Kidney (tissue), 14 donors: ENCODE data around the gene PALM. TPM values are rescaled to one million over a fixed set of nuclear protein-coding genes. Genes with fewer than 3 reads are reported as not detected.

Source experiments
- DNase-seq, 5 donors: peaks; one replicate each; pipeline ENCODE4 v3.0.0-alpha.2; 2013 to 2020
- FAIRE-seq: peaks from 2 replicates; lab custom pipeline; 2012; peaks lifted over from hg19 to GRCh38; lab: Jason Lieb, UNC
- H3K27ac ChIP-seq, 2 donors: one replicate each; pipeline ENCODE4 v1.7.0; 2013; ENCODE audit warnings: low read depth in 2 of 2, low read length in 2 of 2, inconsistent platforms in 1 of 2
- H3K27me3 ChIP-seq: one replicate; pipeline ENCODE4 v1.7.1; 2013; ENCODE audit warnings: low read length, inconsistent platforms; ENCODE audit not compliant: control insufficient read depth, insufficient read depth
- H3K36me3 ChIP-seq, 3 donors: one replicate each; pipeline versions ENCODE4 v1.7.0 to v1.7.1; 2013; ENCODE audit warnings: low read length in 3 of 3, control low read depth in 1 of 3, inconsistent platforms in 1 of 3; ENCODE audit not compliant: insufficient read depth in 3 of 3, control insufficient read depth in 2 of 3
- H3K4me1 ChIP-seq, 3 donors: one replicate each; pipeline versions ENCODE4 v1.7.0 to v1.7.1; 2013; ENCODE audit warnings: low read length in 3 of 3, inconsistent platforms in 1 of 3, low read depth in 1 of 3; ENCODE audit not compliant: control insufficient read depth in 2 of 3, insufficient read depth in 2 of 3
- H3K4me3 ChIP-seq, 3 donors: one replicate each; pipeline versions ENCODE4 v1.7.0 to v1.8.1; 2013; ENCODE audit warnings: low read length in 3 of 3, control low read depth in 1 of 3, inconsistent platforms in 1 of 3
- H3K9ac ChIP-seq, 3 donors: one replicate each; pipeline versions ENCODE4 v1.7.0 to v1.7.1; 2013; ENCODE audit warnings: low read length in 3 of 3, control low read depth in 1 of 3, inconsistent platforms in 1 of 3
- H3K9me3 ChIP-seq, 3 donors: one replicate each; pipeline versions ENCODE4 v1.7.0 to v1.7.1; 2013; ENCODE audit warnings: low read length in 3 of 3, control low read depth in 1 of 3, inconsistent platforms in 1 of 3; ENCODE audit not compliant: control insufficient read depth in 2 of 3, insufficient read depth in 1 of 3
- intact Hi-C: fragments of 100-400 bp; cut with DNase I; formaldehyde crosslinking; loops from one replicate; pipeline ENCODE4 v1.11.1; 2022
- polyA plus RNA-seq: library from polyadenylated mRNA; stranded (reverse); fragments of 350-450 nt; fragmentation: Illumina TruSeq; extraction: RNeasy Lipid Tissue Mini Kit (QIAGEN cat#74804); gene quantifications from one replicate; pipeline ENCODE4 v1.2.3, GENCODE V29; 2014; ENCODE audit warnings: low read depth, low replicate concordance; ENCODE audit not compliant: insufficient read depth
- total RNA-seq: library from RNA; stranded (reverse); fragmentation: NEBNext Ultra II Directional; extraction: Animal tissue kit (Norgen Biotek cat#: 25700); gene quantifications from one replicate; pipeline ENCODE4 v1.2.1, GENCODE V29; 2021
- TF ChIP-seq, protein P1 (sequence below): IDR thresholded peaks from 3 replicates; pipeline ENCODE4 v1.5.1; 2012; ENCODE audit warnings: mild to moderate bottlenecking, moderate library complexity, borderline replicate concordance; ENCODE audit not compliant: insufficient read depth; ENCODE audit errors: extremely low read depth
- donor health status: control.
- donor health status: control.
- donor health status: control.
- donor health status: control.
- donor health status: control.
- donor health status: DM: yes; HTN: yes; CAD: no.
- donor health status: Normal renal cell carcinoma (clear cell type).

PALM gene
- total and polyA plus RNA-seq, 2 donors from 2014 or later: 49.4 to 92.3 TPM

DNA sequence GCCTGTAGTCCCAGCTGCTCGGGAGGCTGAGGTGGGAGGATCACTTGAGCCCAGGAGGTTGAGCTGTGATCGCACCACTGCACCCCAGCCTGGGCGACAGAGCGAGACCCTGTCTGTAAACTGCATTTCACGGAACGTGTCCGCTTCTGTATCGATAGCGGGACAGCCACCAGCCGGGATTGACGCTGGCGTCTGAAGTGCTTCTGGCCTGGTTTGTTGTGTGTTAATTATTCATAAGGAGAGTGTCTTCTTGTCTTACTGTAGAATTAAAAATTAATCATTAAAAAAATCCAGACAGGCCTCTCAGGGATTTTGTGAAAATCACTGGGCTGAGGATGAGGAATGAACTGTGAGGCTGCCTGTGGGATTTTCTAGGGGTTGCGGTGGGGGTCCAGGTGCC is 26.0 kb downstream of the PALM start:
- Histone ChIP-seq H3K9me3 (no peaks in the 10 kb centered on the region), H3K27ac (peak overlapping the region in 1 of 2 donors; percentile 43), H3K9ac (no peak overlapping the region), H3K27me3 (no peaks in the 10 kb centered on the region), H3K4me1 (peaks cover 0 to 7% (median 0%) of the 10 kb centered on the region in 3 donors), H3K4me3 (peak overlapping the region in 1 of 3 donors; percentile 29), H3K36me3 (no peaks in the 10 kb centered on the region)
- FAIRE-seq (no peak), DNase-seq (peak in 1 of 5 donors; percentile 54)
- TF ChIP-seq, protein P1, sequence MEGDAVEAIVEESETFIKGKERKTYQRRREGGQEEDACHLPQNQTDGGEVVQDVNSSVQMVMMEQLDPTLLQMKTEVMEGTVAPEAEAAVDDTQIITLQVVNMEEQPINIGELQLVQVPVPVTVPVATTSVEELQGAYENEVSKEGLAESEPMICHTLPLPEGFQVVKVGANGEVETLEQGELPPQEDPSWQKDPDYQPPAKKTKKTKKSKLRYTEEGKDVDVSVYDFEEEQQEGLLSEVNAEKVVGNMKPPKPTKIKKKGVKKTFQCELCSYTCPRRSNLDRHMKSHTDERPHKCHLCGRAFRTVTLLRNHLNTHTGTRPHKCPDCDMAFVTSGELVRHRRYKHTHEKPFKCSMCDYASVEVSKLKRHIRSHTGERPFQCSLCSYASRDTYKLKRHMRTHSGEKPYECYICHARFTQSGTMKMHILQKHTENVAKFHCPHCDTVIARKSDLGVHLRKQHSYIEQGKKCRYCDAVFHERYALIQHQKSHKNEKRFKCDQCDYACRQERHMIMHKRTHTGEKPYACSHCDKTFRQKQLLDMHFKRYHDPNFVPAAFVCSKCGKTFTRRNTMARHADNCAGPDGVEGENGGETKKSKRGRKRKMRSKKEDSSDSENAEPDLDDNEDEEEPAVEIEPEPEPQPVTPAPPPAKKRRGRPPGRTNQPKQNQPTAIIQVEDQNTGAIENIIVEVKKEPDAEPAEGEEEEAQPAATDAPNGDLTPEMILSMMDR: no peak
- intact Hi-C loops: no loop called here

DNA sequence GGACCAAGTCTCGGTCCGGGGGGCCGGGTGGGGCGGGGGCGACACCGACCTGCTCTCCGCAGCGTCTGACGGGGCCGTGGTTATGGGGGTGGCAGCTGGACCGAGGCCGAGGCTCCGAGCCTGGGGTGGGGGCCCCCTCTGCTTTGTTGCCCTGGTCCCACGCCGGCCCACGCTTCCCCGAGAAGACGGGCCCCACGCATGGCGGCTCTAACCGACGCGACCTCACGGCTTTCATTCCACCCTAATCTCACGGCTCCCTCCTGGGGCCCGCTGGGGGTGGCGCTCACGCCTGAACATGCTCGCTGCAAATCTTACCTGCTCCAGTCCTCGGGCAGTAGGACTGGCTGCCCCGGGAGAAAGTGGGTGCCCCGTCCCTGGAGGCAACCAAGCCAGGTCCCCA is 27.4 kb downstream of the PALM start:
- Histone ChIP-seq H3K36me3 (no peaks in the 10 kb centered on the region), H3K4me3 (peak overlapping the region in 1 of 3 donors; percentile 51), H3K9me3 (no peaks in the 10 kb centered on the region), H3K4me1 (peaks cover 0 to 11% (median 0%) of the 10 kb centered on the region in 3 donors), H3K27ac (peak overlapping the region in 1 of 2 donors; percentile 32), H3K27me3 (no peaks in the 10 kb centered on the region), H3K9ac (peak overlapping the region in 1 of 3 donors; percentile 19)
- FAIRE-seq: no peak
- intact Hi-C loops: no loop called here
- TF ChIP-seq, protein P1: no peak
- no peak for DNase-seq

DNA sequence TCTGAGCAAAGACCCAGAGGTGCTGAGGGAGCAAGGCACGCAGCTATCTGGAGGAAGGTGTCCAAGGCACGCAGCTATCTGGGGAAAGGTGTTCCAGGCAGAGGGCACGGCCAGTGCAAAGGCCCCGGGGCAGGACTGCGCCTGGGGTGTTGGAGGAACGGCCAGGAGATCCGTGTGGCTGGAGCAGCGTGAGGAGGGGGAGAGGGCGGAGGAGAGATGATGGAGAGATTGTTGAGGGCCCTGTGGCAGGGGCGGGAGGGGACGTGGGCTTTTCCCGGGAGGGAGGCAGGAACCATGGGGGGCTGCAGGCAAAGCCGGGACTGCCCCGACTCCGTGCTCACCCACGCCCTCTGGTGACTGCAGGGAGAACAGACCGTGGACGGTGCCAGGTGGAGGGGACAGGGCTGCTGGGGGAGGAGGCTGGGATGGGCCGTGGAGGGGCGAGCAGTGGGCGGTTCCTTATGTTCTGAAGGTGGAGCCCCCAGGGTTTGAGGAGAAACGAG is 28.9 kb downstream of the PALM start:
- DNase-seq (peak in 3 of 5 donors; percentile 55 to 78 (median 70)), FAIRE-seq (no peak)
- no peak overlapping the region for H3K27ac ChIP-seq
- H3K9me3 ChIP-seq: no peaks in the 10 kb centered on the region
- TF ChIP-seq, protein P1: peak; percentile 45
- no peaks in the 10 kb centered on the region for H3K36me3 ChIP-seq
- H3K4me3 ChIP-seq: no peak overlapping the region
- intact Hi-C loops: no loop called here
- H3K27me3 ChIP-seq: no peaks in the 10 kb centered on the region
- H3K9ac ChIP-seq: no peak overlapping the region
- peaks cover 0 to 11% (median 0%) of the 10 kb centered on the region in 3 donors for H3K4me1 ChIP-seq
